Heart right ventricle (tissue), 16 donors: Measurements from ENCODE around the gene LDLR. TPM values are rescaled to one million over a fixed set of nuclear protein-coding genes. Genes with fewer than 3 reads are reported as not detected.
A peak's percentile ranks its signal among the peaks of the same experiment; 100 is the strongest.

Experiments used
- ATAC-seq, 8 donors: fragments of 200-7000 bp; cut with Tn5 transposase; one replicate each; pipeline ENCODE4 v1.9.1; 2020; ENCODE audit warnings: mild to moderate bottlenecking in 8 of 8, moderate library complexity in 8 of 8, moderate number of reproducible peaks in 1 of 8
- DNase-seq, 2 donors: peaks; one replicate each; pipeline ENCODE4 v3.0.0-alpha.2; 2020
- H3K27ac ChIP-seq, 10 donors: fragments of 200-600 bp; sonication (generic) in 2 of 10; one replicate each; pipeline versions ENCODE4 v1.5.0 to v1.8.0; 2020 to 2022; ENCODE audit warnings: mild to moderate bottlenecking in 3 of 10
- H3K27me3 ChIP-seq, 7 donors: fragments of 200-600 bp; one replicate each; pipeline ENCODE4 v1.8.0; 2021 to 2022; ENCODE audit warnings: mild to moderate bottlenecking in 2 of 7
- H3K36me3 ChIP-seq, 9 donors: fragments of 200-600 bp; sonication (generic) in 1 of 9; one replicate each; pipeline versions ENCODE4 v1.5.0 to v1.8.0; 2020 to 2022; ENCODE audit warnings: mild to moderate bottlenecking in 2 of 9
- H3K4me1 ChIP-seq, 9 donors: fragments of 200-600 bp; sonication (generic) in 1 of 9; one replicate each; pipeline versions ENCODE4 v1.5.0 to v1.8.0; 2020 to 2022; ENCODE audit warnings: mild to moderate bottlenecking in 4 of 9
- H3K4me3 ChIP-seq, 10 donors: fragments of 200-600 bp; sonication (generic) in 2 of 10; one replicate each; pipeline versions ENCODE4 v1.5.0 to v1.8.0; 2020 to 2022; ENCODE audit warnings: mild to moderate bottlenecking in 7 of 10, moderate library complexity in 2 of 10
- H3K9me3 ChIP-seq, 11 donors: fragments of 200-600 bp in 10 of 11; sonication (generic) in 2 of 11; one replicate each; pipeline versions ENCODE4 v1.5.0 to v1.8.0; 2013 to 2022; ENCODE audit warnings: mild to moderate bottlenecking in 2 of 11, control low read depth in 1 of 11, moderate library complexity in 1 of 11
- WGBS, 2 donors: extraction: QIAGEN DNeasy Blood & Tissue Kit; methylation state at CpG; one replicate each; pipeline ENCODE4 v1.1.7; 2013; ENCODE audit warnings: inconsistent platforms in 1 of 2; 5-methylcytosine and 5-hydroxymethylcytosine counted together
- intact Hi-C, 10 donors: fragments of 100-400 bp; cut with DNase I; formaldehyde crosslinking; loops; one replicate each; pipeline versions ENCODE4 v1.11.1 to v1.14.2; 2022
- polyA plus RNA-seq, 2 donors: library from polyadenylated mRNA; stranded (reverse); fragments of 200-250 nt; gene quantifications; one replicate each; pipeline ENCODE4 v1.2.3, GENCODE V29; 2013
- total RNA-seq, 10 donors: library from RNA; stranded (reverse); fragmentation: NEBNext Ultra II Directional in 3 of 10; extraction: Animal tissue kit (Norgen Biotek cat#: 25700) in 3 of 10; gene quantifications; one replicate each; pipeline versions ENCODE4 v1.2.1 to v1.2.4, GENCODE V29; 2021 to 2023
- TF ChIP-seq, protein P1 (sequence below), 9 donors: fragments of 200-600 bp; sonication (generic) in 2 of 9; IDR thresholded peaks; one replicate each; pipeline versions ENCODE4 v1.5.0 to v1.8.0; 2021 to 2022; ENCODE audit warnings: antibody characterized with exemption in 9 of 9, mild to moderate bottlenecking in 5 of 9, moderate library complexity in 1 of 9
- donor health status: Arrhythmogenic right ventricular cardiomyopathy.
- donor health status: ischemic (EF 13 %, LVEDD 7.1; RV severe dilation, severe dysfunction).
- donor health status: healthy with polysubstance abuse.
- donor health status: DM: no; HTN: yes; CAD: no.
- donor health status: DM: no; HTN: no; CAD: no.
- donor health status: ischemic (EF 25% LVEDD 6.9; RV normal size, moderate dysfunction).
- donor health status: ischemic (EF 25% LVEDD 5.7; RV mildly dilated, moderate dysfunction).
- donor health status: healthy.
- donor health status: DM: yes; HTN: yes; CAD: no.
- donor health status: Ischemic cardiomyopathy.
- donor health status: ischemic (EF 35%, LVEDD 5.7; RV mildly dilated, moderate dysfunction).
- donor health status: nonischemic (EF 11% LVEDD 7.7; RV severe dilation, severe dysfunction).
- donor health status: DM: yes; HTN: yes; CAD: no.
- donor health status: PGD.
- donor health status: ischemic (EF 29% LVEDD 5.4; RV normal size, mild dysfunction).
- donor health status: nonischemic (EF 23%, LVEDD 6.1; RV moderate dilation, normal function).

The LDLR gene
- total and polyA plus RNA-seq, 12 donors, result 4.5 to 76.1 (median 16.4) TPM

DNA sequence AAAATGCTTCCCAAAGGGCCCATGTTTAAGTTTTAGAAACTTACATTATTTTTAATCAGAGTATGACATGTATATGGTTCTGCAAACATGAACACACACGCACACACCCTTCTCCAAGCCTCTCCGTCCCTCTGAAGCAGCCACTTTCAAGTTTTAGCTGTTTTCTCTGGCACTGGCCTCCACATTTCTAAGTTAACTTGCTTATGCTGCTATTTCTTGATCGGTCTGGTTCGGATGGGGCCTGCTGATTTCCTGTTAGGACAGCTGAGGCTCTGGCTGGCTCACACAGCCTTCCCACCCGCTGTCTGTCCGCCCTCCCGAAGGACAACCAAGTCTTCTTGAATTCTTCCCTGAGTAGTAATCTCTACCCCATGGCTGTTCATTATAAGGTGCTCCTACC, 61.9 kb downstream of the LDLR start:
- Histone ChIP-seq H3K4me1 (peaks cover 5 to 36% (median 21%) of the 10 kb centered on the region in 9 donors), H3K36me3 (peaks cover 0 to 10% (median 0%) of the 10 kb centered on the region in 9 donors), H3K27ac (peak overlapping the region in 8 of 10 donors; percentile 71 to 88 (median 84)), H3K9me3 (no peaks in the 10 kb centered on the region), H3K27me3 (no peaks in the 10 kb centered on the region), H3K4me3 (no peak overlapping the region)
- intact Hi-C loops, result no loop called here
- TF ChIP-seq, protein P1, sequence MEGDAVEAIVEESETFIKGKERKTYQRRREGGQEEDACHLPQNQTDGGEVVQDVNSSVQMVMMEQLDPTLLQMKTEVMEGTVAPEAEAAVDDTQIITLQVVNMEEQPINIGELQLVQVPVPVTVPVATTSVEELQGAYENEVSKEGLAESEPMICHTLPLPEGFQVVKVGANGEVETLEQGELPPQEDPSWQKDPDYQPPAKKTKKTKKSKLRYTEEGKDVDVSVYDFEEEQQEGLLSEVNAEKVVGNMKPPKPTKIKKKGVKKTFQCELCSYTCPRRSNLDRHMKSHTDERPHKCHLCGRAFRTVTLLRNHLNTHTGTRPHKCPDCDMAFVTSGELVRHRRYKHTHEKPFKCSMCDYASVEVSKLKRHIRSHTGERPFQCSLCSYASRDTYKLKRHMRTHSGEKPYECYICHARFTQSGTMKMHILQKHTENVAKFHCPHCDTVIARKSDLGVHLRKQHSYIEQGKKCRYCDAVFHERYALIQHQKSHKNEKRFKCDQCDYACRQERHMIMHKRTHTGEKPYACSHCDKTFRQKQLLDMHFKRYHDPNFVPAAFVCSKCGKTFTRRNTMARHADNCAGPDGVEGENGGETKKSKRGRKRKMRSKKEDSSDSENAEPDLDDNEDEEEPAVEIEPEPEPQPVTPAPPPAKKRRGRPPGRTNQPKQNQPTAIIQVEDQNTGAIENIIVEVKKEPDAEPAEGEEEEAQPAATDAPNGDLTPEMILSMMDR (IDR thresholded peaks at IDR 0.05), result no peak
- DNase-seq, result peak in 1 of 2 donors; percentile 55
- peak in 4 of 8 donors; percentile 3 to 22 (median 17) for ATAC-seq
- WGBS, 2 donors, result 61 to 67% methylated on average over 7 of the region's 7 CpGs

DNA sequence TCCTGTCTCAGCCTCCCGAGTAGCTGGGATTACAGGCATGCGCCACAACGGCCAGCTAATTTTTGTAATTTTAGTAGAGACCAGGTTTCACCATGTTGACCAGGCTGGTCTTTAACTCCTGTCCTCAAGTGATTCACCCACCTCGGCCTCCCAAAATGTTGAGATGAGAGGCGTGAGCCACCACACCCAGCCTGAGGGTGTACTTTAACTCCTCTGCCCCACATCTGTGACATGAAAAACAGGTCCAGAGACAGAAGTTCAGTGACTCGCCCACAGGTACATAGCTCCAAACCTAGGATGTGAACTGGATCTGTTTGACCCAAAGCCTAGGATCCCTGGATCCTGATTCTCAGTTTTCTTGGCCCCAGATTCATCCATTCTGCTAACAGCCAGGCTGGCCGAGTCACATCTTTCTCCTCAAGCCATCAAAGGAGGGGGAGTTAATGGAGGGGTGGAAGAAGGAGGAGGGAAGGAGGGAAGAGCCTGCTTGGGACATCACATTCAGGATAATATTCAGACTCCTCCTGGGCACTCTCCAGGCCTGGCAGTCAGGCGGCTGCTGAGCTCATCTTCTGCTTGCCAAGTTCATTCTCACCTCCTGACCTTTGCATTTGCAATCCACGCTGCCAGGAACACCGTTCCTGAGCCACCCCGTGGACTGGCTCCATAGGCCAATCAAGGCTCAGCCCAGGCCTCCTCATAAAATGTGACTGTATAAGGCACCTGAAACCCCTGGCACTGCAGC, 63.2 kb downstream of the LDLR start:
- ATAC-seq, result peak; percentile 7 to 74 (median 52)

DNA sequence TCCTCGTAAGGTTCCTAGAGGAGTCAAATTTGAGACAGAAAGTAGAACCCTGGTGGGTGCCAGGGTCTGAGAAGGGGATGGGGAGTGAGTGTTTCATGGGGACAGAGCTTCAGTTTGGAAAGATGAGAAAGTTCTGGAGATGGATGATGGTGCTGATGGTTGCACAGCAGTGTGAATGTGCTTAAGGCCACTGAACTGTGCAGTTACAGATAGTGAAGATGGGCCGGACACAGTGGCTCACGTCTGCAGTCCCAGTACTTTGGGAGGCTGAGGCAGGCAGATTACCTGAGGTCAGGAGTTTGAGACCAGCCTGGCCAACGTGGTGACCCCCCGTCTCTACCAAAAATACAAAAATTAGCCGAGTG, 65.4 kb downstream of the LDLR start:
- peak overlapping the region in 1 of 10 donors; percentile 89 for H3K27ac ChIP-seq
- WGBS, 2 donors, result 44 to 49% methylated on average over 6 of the region's 6 CpGs
- no peaks in the 10 kb centered on the region for H3K9me3 ChIP-seq
- DNase-seq (no peak), ATAC-seq (no peak)
- intact Hi-C loops, result loop anchor here in 4 of 10 donors (5.0 kb wide), 2 partner anchors 38 to 43 kb away; partner anchors contain the start of gene KANK2 (in 3 of the 4)
- peak overlapping the region in 1 of 10 donors; percentile 80 for H3K4me3 ChIP-seq
- no peaks in the 10 kb centered on the region for H3K36me3 ChIP-seq
- H3K4me1 ChIP-seq, result peaks cover 5 to 64% (median 36%) of the 10 kb centered on the region in 9 donors
- TF ChIP-seq, protein P1 (IDR thresholded peaks at IDR 0.05), result no peak
- H3K27me3 ChIP-seq, result no peaks in the 10 kb centered on the region

More for the DNA sequence above, 63.2 kb downstream of the LDLR start:
- peaks cover 0 to 9% (median 0%) of the 10 kb centered on the region in 9 donors for H3K36me3 ChIP-seq
- H3K4me3 ChIP-seq, result no peak overlapping the region
- TF ChIP-seq, protein P1 (IDR thresholded peaks at IDR 0.05), result no peak
- peak overlapping the region; percentile 38 to 88 (median 83) for H3K27ac ChIP-seq
- intact Hi-C loops, result no loop called here
- 62 to 63% methylated on average over 11 of the region's 11 CpGs for WGBS, 2 donors
- peak; percentile 66 to 74 for DNase-seq
- no peaks in the 10 kb centered on the region for H3K27me3 ChIP-seq
- H3K9me3 ChIP-seq, result no peaks in the 10 kb centered on the region
- H3K4me1 ChIP-seq, result peaks cover 5 to 43% (median 25%) of the 10 kb centered on the region in 9 donors

DNA sequence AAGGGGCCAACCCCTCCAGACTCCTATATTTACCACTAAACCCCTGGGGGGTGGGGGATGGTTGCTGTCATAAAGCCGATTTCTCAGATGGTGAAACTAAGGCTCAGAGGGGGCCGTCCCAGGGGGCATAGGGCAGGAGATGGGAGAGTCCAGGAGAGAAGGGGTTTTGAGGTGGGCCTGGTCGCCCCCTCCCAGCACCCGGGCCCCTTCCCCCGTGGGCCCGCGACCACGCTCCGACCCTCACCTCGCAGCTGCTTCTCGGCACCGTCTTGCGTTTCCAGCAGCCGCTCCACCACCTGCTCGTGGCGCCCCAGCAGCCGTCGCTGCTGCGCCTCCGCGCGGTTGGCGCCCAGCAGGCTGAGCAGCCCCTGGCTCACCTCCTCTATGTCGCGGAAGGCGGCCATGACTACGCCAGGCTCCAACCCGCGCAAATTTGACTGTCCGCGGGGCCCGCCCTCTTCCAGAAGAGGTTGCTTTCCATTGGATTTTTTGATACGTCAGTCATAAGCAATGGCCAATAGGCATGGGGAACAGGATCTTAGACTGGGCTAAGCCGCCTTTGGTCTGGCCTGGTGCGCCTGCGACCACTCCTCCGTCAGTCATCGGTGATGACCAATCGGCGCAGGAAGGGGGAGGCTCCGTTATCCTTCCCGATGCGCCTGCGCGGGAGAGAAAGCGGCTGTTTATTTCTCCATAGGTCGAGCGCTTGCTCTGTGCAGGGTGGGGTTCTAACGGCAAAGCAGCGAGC, 66.3 kb downstream of the LDLR start, which contains the start of gene SPC24:
SPC24 (minus strand) TSS at position 410 of the 748 bp plus-strand sequence; CDS start at position 404, 6 bp downstream.
- 0% methylated on average over 50 of the region's 50 CpGs for WGBS, 2 donors
- intact Hi-C loops, result loop anchor here in 4 of 10 donors (5.0 kb wide), 2 partner anchors 37 to 42 kb away; partner anchors contain the start of gene KANK2 (in 3 of the 4)
- Histone ChIP-seq H3K4me1 (peaks cover 10 to 73% (median 43%) of the 10 kb centered on the region in 9 donors), H3K27ac (peak within 1 kb of the TSS in 9 of 10 donors; percentile 57 to 89 (median 72)), H3K4me3 (peak within 1 kb of the TSS in 9 of 10 donors; percentile 38 to 80 (median 54)), H3K36me3 (no peaks in the 10 kb centered on the region), H3K9me3 (peaks cover 0 to 5% (median 0%) of the 10 kb centered on the region in 11 donors), H3K27me3 (no peaks in the 10 kb centered on the region)
- TF ChIP-seq, protein P1 (IDR thresholded peaks at IDR 0.05), result peak in 2 of 9 donors; percentile 12 to 20
- DNase-seq, result peak; percentile 96
- peak; percentile 91 to 96 (median 94) for ATAC-seq
